Mesendoderm (in vitro differentiated cells): ENCODE measurements around the gene GET4. TPM values are rescaled to one million over a fixed set of nuclear protein-coding genes. Genes with fewer than 3 reads are reported as not detected.

Experiments used
- DNase-seq: peaks from one replicate; pipeline ENCODE4 v3.0.0; 2013
- H2AK5ac ChIP-seq: 2 replicates; pipeline ENCODE4 v1.6.1; 2013; ENCODE audit warnings: low read length, inconsistent platforms
- H2BK120ac ChIP-seq: 2 replicates; pipeline ENCODE4 v1.6.1; 2013; ENCODE audit warnings: low read depth, mild to moderate bottlenecking, low read length, moderate library complexity, mixed read lengths
- H2BK15ac ChIP-seq: replicated peaks from 2 replicates; pipeline ENCODE4 v1.6.1; 2013; ENCODE audit warnings: low read depth, mild to moderate bottlenecking, moderate library complexity
- H2BK5ac ChIP-seq: 2 replicates; pipeline ENCODE4 v1.6.1; 2013; ENCODE audit warnings: low read length, inconsistent platforms
- H3K18ac ChIP-seq: 2 replicates; pipeline ENCODE4 v1.6.1; 2013; ENCODE audit warnings: mild to moderate bottlenecking, low read length, mixed read lengths
- H3K23ac ChIP-seq: one replicate; pipeline ENCODE4 v1.6.1; 2013; ENCODE audit warnings: low read length
- H3K27ac ChIP-seq: 2 replicates; pipeline ENCODE4 v1.5.1; 2013; ENCODE audit warnings: low read depth, mild to moderate bottlenecking, inconsistent platforms, low read length, moderate library complexity
- H3K27me3 ChIP-seq: 2 replicates; pipeline ENCODE4 v1.6.1; 2013; ENCODE audit warnings: low read length, control low read depth, mild to moderate bottlenecking, inconsistent platforms; ENCODE audit not compliant: insufficient read depth, poor library complexity
- H3K36me3 ChIP-seq: 2 replicates; pipeline ENCODE4 v1.6.1; 2013; ENCODE audit warnings: low read length, inconsistent platforms; ENCODE audit not compliant: control insufficient read depth, insufficient read depth
- H3K4ac ChIP-seq: one replicate; pipeline ENCODE4 v1.6.1; 2013; ENCODE audit warnings: low read depth, mild to moderate bottlenecking, low read length, moderate library complexity
- H3K4me1 ChIP-seq: 2 replicates; pipeline ENCODE4 v1.6.1; 2013; ENCODE audit warnings: low read depth, low read length, inconsistent platforms; ENCODE audit not compliant: control insufficient read depth
- H3K4me2 ChIP-seq: 2 replicates; pipeline ENCODE4 v1.6.1; 2013; ENCODE audit warnings: low read length
- H3K4me3 ChIP-seq: 2 replicates; pipeline ENCODE4 v1.5.1; 2013; ENCODE audit warnings: mild to moderate bottlenecking, low read length
- H3K56ac ChIP-seq: one replicate; pipeline ENCODE4 v1.6.1; 2013; ENCODE audit warnings: low read length
- H3K79me1 ChIP-seq: 2 replicates; pipeline ENCODE4 v1.6.1; 2013; ENCODE audit warnings: low read length, inconsistent platforms
- H3K79me2 ChIP-seq: 2 replicates; pipeline ENCODE4 v1.6.1; 2013; ENCODE audit warnings: mild to moderate bottlenecking, low read length; ENCODE audit not compliant: control insufficient read depth, insufficient read depth
- H3K9ac ChIP-seq: 2 replicates; pipeline ENCODE4 v1.6.1; 2013; ENCODE audit warnings: low read length, inconsistent platforms
- H4K5ac ChIP-seq: one replicate; pipeline ENCODE4 v1.6.1; 2013; ENCODE audit warnings: low read length
- H4K8ac ChIP-seq: one replicate; pipeline ENCODE4 v1.6.1; 2013; ENCODE audit warnings: low read depth, mild to moderate bottlenecking, control low read depth, low read length, moderate library complexity
- WGBS: extraction: QIAGEN DNeasy Blood & Tissue Kit; methylation state at CpG from one replicate; pipeline ENCODE4 v1.1.7; 2013; ENCODE audit warnings: low lambda C conversion rate, missing lambda C conversion rate; ENCODE audit not compliant: insufficient coverage; ENCODE audit errors: extremely low coverage; 5-methylcytosine and 5-hydroxymethylcytosine counted together
- polyA plus RNA-seq, 2 experiments: library from polyadenylated mRNA; stranded (reverse); fragments of 200-250 nt; gene quantifications; one replicate each; pipeline ENCODE4 v1.2.3, GENCODE V29; 2013

The GET4 gene
- polyA plus RNA-seq (2013, experiment 1 of 2), result 35.9 TPM
- polyA plus RNA-seq (2013, experiment 2 of 2), result 35.8 TPM

- peak within 1 kb of the TSS; percentile 7 for H3K4ac ChIP-seq
- DNase-seq, result peak; percentile 98
- no peaks in the 10 kb centered on the region for H3K27me3 ChIP-seq
- WGBS, result no CpG with 5 or more reads among the region's 129 CpGs
- H3K36me3 ChIP-seq, result peaks cover 1% of the 10 kb centered on the region
- H3K4me3 ChIP-seq, result peak within 1 kb of the TSS; percentile 92
- H3K23ac ChIP-seq, result no peak within 1 kb of the TSS
- H3K56ac ChIP-seq, result peak within 1 kb of the TSS; percentile 99
- H3K4me2 ChIP-seq, result peak within 1 kb of the TSS; percentile 23
- H2BK15ac ChIP-seq, result no peak within 1 kb of the TSS
- peak within 1 kb of the TSS; percentile 94 for H3K9ac ChIP-seq
- no peak within 1 kb of the TSS for H4K5ac ChIP-seq
- H3K79me1 ChIP-seq, result peaks cover 8% of the 10 kb centered on the region
- H2BK5ac ChIP-seq, result no peak within 1 kb of the TSS
- peaks cover 38% of the 10 kb centered on the region for H3K79me2 ChIP-seq
- peak within 1 kb of the TSS; percentile 16 for H3K18ac ChIP-seq
- peak within 1 kb of the TSS; percentile 90 for H2AK5ac ChIP-seq
- H3K4me1 ChIP-seq, result peaks cover 8% of the 10 kb centered on the region
- H2BK120ac ChIP-seq, result no peak within 1 kb of the TSS
- H3K27ac ChIP-seq, result peak within 1 kb of the TSS; percentile 73
- H4K8ac ChIP-seq, result no peak within 1 kb of the TSS
Measured at GRCh38 chr7:876077-876971, at the start of gene GET4. GET4 (plus strand) TSS chr7:876554; CDS start chr7:876646, 92 bp downstream.

- Histone ChIP-seq H3K56ac (no peak overlapping the region), H3K79me1 (peaks cover 28% of the 10 kb centered on the region), H4K5ac (no peak overlapping the region), H3K18ac (no peak overlapping the region), H3K27ac (no peak overlapping the region), H2AK5ac (no peak overlapping the region), H3K9ac (no peak overlapping the region), H3K27me3 (no peaks in the 10 kb centered on the region), H3K4me1 (peaks cover 2% of the 10 kb centered on the region), H3K36me3 (no peaks in the 10 kb centered on the region), H3K4me3 (no peak overlapping the region), H3K4me2 (no peak overlapping the region), H2BK120ac (no peak overlapping the region), H4K8ac (no peak overlapping the region), H2BK5ac (no peak overlapping the region), H3K23ac (peak overlapping the region; percentile 3), H2BK15ac (no peak overlapping the region), H3K79me2 (peaks cover 65% of the 10 kb centered on the region), H3K4ac (no peak overlapping the region)
- DNase-seq, result no peak
- WGBS, result no CpG with 5 or more reads among the region's 14 CpGs
Measured at GRCh38 chr7:828793-829561, 47.4 kb upstream of the GET4 start.

- Histone ChIP-seq H3K4me2 (no peak overlapping the region), H3K27ac (no peak overlapping the region), H3K56ac (no peak overlapping the region), H3K23ac (no peak overlapping the region), H3K4ac (no peak overlapping the region), H3K4me1 (peaks cover 2% of the 10 kb centered on the region), H3K27me3 (no peaks in the 10 kb centered on the region), H2BK5ac (no peak overlapping the region), H2BK120ac (no peak overlapping the region), H2BK15ac (no peak overlapping the region), H3K36me3 (no peaks in the 10 kb centered on the region), H3K18ac (no peak overlapping the region), H4K8ac (no peak overlapping the region), H4K5ac (no peak overlapping the region), H2AK5ac (no peak overlapping the region), H3K79me2 (peaks cover 62% of the 10 kb centered on the region), H3K79me1 (peaks cover 21% of the 10 kb centered on the region), H3K9ac (no peak overlapping the region), H3K4me3 (no peak overlapping the region)
- WGBS, result 100% methylated on average over 1 of the region's 12 CpGs
- DNase-seq, result no peak
Measured at GRCh38 chr7:830069-830468, 46.3 kb upstream of the GET4 start.

GRCh38 chr7:831596-832166, 44.7 kb upstream of the GET4 start:
- WGBS, result no CpG with 5 or more reads among the region's 7 CpGs
- H3K27me3 ChIP-seq, result no peaks in the 10 kb centered on the region
- H3K23ac ChIP-seq, result no peak overlapping the region
- no peak overlapping the region for H2BK120ac ChIP-seq
- H3K4ac ChIP-seq, result no peak overlapping the region
- H3K18ac ChIP-seq, result no peak overlapping the region
- no peak overlapping the region for H3K4me2 ChIP-seq
- H2BK15ac ChIP-seq, result no peak overlapping the region
- no peak overlapping the region for H3K56ac ChIP-seq
- H4K5ac ChIP-seq, result no peak overlapping the region
- peaks cover 23% of the 10 kb centered on the region for H3K79me1 ChIP-seq
- H3K9ac ChIP-seq, result no peak overlapping the region
- H3K4me1 ChIP-seq, result no peaks in the 10 kb centered on the region
- H4K8ac ChIP-seq, result no peak overlapping the region
- H3K36me3 ChIP-seq, result peaks cover 2% of the 10 kb centered on the region
- no peak overlapping the region for H3K27ac ChIP-seq
- DNase-seq, result peak; percentile 55
- H2AK5ac ChIP-seq, result no peak overlapping the region
- H3K4me3 ChIP-seq, result no peak overlapping the region
- no peak overlapping the region for H2BK5ac ChIP-seq
- peaks cover 63% of the 10 kb centered on the region for H3K79me2 ChIP-seq

- H3K36me3 ChIP-seq, result peaks cover 5% of the 10 kb centered on the region
- no peak within 1 kb of the TSS for H4K5ac ChIP-seq
- H2BK5ac ChIP-seq, result no peak within 1 kb of the TSS
- WGBS, result no CpG with 5 or more reads among the region's 24 CpGs
- H3K4ac ChIP-seq, result no peak within 1 kb of the TSS
- peaks cover 26% of the 10 kb centered on the region for H3K79me1 ChIP-seq
- H4K8ac ChIP-seq, result no peak within 1 kb of the TSS
- H2BK15ac ChIP-seq, result no peak within 1 kb of the TSS
- H3K23ac ChIP-seq, result no peak within 1 kb of the TSS
- H3K4me2 ChIP-seq, result no peak within 1 kb of the TSS
- no peak within 1 kb of the TSS for H2AK5ac ChIP-seq
- H3K4me3 ChIP-seq, result no peak within 1 kb of the TSS
- peak; percentile 86 for DNase-seq
- peaks cover 64% of the 10 kb centered on the region for H3K79me2 ChIP-seq
- no peak within 1 kb of the TSS for H2BK120ac ChIP-seq
- no peaks in the 10 kb centered on the region for H3K4me1 ChIP-seq
- H3K56ac ChIP-seq, result no peak within 1 kb of the TSS
- H3K9ac ChIP-seq, result no peak within 1 kb of the TSS
- no peak within 1 kb of the TSS for H3K18ac ChIP-seq
- H3K27me3 ChIP-seq, result no peaks in the 10 kb centered on the region
- H3K27ac ChIP-seq, result no peak within 1 kb of the TSS
Measured at GRCh38 chr7:832167-832967, 44.0 kb upstream of the GET4 start, which contains the start of gene SUN1. SUN1 (plus strand) TSS chr7:832476; CDS start chr7:832525, 49 bp downstream.
